NCI-H1105 treated with DMSO at 0.1 percent for 48 hours (cell line): ENCODE results near the gene SNRNP70.

ENCODE experiments used
- DNase-seq: peaks from one replicate; lab custom pipeline; 2025; lab: John Stamatoyannopoulos, UW

Gene SNRNP70

DNA sequence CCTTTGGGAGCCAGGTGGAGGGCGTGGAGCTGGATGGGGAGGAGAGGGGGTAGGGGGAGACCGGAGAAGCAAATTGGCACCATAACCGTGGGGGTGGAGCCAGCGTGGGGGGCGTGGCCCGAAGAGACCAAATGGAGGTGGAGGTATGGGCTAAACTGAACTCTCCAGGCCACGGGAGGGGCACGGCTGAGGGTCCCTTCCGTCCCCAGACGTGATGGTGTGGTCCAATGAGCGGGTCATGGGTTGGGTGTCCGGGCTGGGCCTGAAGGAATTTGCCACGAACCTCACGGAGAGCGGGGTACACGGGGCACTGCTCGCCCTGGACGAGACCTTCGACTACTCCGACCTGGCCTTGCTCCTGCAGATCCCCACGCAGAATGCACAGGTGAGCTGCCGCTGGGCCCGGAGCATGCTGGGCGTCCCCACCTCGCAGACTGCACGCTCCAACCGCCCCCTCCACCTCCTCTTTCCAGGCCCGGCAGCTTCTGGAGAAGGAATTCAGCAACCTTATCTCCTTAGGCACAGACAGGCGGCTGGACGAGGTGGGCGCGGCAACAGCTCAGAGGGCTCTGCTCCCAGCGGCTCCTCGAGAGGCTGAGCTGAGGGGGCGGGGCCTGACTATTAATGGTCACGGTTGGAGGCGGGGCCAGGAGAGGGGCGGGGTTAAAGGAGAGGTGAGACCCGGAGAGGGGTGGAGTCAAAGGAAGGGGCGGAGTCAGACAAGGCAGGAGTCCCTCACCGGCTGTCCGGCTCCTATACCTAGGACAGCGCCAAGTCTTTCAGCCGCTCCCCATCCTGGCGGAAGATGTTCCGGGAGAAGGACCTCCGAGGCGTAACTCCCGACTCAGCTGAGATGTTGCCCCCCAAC lies 63.8 kb downstream of the SNRNP70 start:
- DNase-seq: peak; percentile 92

DNA sequence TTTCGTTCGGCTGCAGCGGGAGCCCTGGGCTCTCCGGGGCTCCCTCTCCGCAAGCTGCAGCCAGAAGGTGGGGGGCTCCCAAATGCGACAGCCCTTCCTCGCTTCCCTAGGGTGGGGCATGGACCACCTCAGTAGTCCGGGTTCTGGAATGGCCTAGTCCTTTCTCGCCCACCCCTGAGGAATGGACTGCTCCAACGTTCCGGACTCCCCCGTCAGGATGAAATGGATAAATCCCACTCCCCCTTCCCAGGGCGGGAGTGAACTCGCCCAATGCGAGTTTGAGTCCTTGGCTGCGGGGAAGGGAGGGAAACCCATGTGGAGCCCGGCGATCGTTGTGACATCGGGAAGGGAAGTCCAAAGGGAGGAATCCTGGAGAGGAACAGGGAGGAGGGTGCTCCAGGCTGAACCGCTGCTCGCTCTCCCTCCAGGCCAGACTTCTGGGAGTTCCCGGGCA lies 64.4 kb downstream of the SNRNP70 start:
- peak; percentile 62 for DNase-seq

DNA sequence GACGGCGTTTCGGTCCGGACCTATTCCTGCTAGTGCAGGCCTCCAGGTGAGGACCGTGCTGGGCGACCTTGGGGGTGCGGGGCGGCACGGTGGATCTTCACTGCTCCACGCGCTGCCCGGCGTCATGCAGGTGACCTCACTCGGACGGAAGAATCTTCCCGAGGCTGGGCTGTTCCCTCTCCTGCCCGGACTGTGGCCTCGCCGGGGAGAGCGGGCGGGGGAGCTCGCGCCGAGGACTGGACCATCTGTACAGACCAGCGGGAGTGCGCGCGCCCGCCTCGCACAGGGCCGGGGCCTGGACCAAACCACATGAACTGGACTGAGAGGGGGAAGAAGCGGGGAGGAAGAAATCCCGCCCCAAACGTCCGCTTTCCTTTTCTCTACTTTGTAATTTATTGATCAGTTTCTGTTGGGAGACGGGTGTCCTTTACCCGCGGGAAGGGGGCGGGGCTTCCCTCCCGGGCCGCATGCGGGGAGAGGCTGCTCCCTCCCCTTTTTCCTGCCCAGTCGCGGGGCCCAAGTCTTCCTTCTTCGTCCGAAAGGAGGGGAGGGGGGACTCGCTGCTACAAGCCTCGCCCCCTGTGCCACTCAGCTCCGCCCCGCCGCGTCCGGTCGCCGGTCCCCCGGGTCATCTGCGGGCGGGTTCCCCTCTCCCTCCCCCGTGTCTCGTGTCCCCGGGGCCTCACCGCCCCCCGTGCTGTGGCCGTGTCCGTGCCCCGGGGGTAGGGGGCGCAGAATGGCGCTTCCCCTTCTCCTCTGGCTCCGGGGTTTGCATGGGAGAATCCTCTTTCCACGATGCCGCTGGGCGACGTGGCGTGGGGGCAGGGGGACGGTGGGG lies 65.1 kb downstream of the SNRNP70 start:
- peak; percentile 89 for DNase-seq

DNA sequence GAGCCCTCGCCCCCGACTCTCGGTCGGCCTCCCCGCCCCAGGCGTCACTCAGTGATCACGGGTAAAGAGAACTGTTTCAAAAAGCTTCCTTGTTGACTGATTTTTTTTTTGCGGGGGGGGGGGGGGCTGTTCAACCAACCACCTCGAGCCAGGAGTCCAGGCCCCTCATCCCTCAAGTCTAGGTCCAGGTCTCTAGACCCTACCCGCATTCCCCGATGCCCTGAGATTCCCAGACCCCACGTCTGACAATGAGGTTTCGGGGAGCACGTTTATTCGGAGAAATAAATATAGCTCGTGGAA lies 65.6 kb downstream of the SNRNP70 start:
- DNase-seq: no peak

DNA sequence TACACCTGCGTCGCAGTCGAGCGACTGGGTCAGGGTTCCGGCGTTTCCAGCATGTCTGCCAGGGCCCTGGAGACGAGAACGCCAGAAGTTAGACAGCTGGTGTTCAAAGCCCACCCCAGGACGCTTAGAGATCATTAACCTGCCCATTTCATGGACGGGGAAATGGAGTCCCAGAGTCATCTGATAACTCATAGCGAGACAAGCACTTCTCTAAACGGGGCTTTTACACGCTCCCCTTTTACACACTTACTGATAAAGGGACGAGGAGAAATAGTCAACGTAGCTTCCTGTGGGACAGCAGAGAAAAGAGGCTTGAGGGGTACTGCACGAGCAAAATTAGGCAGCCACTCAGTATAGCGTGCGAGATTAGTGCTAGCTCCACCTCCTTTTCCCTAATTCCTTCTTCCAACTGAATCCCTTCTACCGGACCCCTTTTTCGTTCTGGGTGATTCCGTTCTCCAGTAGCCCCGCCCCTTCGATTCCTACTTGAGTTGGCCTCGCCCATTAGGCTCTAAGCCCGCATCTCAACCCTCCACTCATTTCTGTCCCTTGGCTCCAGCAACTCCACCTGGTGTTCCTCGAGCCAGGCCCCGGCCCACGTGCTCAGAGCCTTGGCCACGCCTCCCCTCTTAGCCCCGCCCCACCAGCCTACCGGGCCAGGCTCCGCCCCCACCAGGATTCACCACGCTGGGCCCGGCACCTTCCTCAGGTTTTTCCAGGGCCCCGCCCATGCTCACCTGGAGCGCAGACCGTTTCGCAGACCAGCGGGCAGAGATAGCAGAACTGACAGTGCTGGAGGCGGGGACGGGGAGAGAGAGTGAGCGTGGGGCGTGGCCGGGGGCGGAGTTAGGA lies 66.2 kb downstream of the SNRNP70 start:
- DNase-seq: peak; percentile 55

DNA sequence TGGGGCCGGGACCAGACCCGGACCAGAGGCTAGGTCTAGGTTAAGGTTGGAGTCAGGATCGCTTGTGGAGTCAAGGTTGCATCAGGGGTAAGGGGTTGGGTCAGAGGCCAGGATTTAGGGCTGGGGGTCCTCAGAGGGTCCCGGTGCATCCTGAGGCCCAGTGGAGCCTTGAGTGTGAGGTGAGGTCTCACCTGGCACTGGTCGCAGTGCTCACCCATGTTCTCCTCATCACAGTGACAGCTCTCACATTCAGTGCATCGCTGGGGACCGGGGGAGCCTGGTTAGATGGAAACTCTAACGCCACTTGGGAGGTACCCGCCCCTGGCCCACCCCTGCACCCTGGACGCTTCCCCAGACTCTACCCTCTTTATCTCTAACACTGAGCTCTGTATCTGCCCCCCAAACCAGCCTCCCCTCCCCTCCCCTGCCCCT lies 66.9 kb downstream of the SNRNP70 start:
- DNase-seq: no peak

DNA sequence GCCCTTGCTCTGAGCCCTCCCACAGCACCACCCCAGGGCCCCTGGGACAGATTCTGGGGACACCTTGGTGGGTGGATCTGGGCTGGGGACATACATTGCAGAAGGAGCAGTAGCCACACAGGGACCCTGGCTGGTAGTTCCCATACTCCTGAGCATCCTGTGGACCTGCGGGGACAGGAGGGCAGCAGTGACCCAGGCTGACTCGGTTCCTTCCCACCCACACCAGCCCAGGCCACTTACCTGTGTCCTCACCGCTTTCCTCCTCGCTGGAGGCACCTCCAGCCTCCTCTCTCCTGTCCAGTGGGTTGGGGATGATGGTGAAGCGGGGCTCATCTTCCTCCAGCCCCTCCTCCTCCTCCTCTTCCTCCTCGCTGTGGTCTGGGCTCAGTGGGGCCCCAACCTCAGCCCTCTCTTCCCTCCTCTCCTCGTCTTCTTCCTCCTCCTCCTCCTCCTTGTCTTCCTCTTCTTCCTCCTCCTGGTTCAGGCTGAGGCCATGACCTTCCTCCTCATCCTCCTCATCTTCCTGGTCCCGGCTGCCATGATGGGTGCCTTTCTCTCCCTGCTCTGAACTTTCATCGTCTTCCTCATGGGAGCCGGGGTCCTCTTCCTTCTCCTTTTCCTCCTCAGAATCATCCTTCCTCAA lies 68.0 kb downstream of the SNRNP70 start:
- DNase-seq: no peak

DNA sequence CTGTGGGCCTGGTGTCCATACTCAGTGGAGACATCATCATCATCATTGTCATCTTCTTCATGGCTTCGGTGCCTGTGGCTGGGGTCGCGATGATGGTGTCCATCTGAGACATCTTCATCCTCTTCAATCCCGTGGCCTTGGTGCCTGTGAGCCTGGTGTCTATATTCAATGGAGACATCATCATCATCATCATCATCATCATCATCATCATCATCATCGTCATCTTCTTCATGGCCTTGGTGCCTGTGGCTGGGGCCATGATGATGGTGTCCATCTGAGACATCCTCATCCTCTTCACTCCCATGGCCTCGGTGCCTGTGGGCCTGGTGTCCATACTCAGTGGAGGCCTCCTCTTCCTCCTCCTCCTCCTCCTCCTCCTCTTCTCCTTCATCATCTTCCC lies 69.0 kb downstream of the SNRNP70 start:
- DNase-seq: no peak

DNA sequence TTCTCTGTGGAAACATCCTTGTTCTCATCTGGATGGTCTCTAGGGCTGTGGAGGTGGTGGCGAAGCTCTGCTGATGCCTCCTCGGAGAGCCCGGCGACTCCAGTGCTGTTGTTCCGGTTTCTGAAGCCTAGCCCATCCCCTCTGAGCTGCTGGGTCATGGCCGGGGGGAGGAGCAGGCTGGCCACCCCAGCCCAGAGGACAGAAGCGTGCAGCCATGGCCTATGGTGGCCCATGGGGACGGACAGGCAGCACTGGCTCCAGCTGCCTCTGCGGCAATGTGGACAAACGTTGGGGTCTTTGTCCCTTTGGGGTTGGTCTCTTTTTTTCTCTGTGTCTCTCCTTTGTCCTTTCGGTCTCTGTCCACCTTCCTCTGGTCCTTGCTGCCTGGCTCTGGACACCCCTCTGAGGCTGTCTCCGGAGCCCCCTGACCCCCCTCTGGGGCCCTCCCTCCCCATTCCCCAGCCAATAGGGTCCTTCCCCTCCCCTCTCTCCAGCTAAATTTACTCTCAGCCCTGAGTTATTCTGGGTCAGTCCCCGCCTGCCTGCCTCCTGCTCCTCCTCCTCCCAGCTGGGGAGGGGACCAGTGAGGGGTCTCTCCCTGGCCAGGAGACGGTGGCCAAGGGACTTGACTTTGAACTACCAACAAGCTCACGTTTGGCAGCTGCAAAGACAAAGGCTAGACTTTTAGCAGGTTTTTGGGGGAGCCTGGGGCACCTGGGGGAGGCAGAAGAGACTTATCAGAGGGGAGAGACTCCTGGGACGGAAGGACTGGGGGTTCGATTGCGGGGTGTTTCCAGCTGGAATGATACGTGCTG lies 70.0 kb downstream of the SNRNP70 start, which contains the start of gene HRC:
TSS of gene HRC (minus strand) at position 392 of the 815 bp plus-strand sequence. CDS start at position 233, 159 bp downstream.
- DNase-seq: no peak

DNA sequence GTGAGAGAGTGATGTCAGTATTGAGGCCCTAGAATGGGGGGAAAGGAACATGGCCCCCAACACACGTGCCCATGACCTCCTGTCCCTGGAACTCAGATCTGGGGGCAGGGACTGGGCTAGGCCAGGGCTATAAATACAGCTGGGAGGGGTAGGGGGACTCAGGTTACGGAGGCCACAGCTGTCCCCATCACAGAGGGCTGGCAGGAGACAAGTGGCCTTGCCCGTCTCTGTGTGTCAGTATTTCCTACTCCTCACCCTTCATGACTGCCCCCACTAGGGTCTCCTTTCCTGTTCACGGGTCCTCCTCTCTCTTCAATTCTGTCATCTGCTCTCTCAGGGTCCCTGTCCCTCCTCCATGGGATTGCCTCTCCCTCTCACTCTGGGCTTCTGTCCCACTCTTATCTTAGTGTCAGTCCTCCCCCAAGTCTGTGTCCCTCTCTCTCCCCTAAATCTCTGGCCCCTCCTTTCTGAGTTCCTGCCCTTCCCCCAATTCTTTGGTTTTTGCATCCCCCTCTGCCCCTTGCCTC lies 70.6 kb downstream of the SNRNP70 start:
- DNase-seq: no peak

DNA sequence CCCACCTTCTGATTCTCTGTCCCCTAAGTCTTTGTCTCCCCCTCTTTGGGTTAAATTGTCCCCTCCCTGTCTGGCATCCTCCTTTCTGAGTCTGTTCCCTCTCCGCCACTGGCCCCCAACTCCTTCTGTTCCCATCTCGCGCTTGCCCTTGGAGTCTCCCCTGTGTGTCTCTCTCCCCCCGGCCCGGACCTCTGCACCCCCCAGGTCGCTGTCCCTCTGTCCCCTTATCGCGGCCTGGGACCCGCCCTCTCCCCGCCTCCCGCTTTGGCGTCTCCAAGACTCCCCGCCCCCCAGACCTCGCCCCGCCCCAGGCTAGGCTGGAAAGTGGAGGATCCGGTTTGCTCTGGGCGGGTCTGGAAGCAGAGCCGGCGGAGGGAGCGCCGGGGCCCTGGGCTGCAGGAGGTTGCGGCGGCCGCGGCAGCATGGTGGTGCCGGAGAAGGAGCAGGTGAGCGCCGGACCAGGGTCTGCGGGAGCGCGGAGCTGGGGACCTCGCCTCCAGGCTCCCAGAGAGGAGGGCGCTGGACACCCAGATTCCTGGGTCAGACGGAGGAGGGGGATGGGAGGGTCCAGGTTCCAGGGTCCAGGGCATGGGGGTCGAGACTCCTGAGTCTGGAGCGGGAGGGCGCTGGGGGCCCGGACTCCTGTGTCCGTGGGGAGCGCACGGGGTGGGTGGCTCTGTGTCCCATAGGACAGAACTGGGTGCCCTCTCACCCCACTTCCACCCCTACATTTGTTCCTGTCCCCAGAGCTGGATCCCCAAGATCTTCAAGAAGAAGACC lies 72.4 kb downstream of the SNRNP70 start, which contains the start of gene TRPM4:
TSS of gene TRPM4 (plus strand) at position 348 of the 780 bp plus-strand sequence. CDS start at position 423, 75 bp downstream.
- DNase-seq: peak; percentile 77
